GM18508 (cell line): Measurements from ENCODE around the gene WDFY4.

Source experiments
- ATAC-seq: cut with Tn5 transposase; IDR thresholded peaks from one replicate; pipeline ENCODE4 v1.9.1; 2021; ENCODE audit warnings: moderate number of reproducible peaks; ENCODE audit not compliant: insufficient read depth, unreplicated experiment

WDFY4 gene

GRCh38 chr10:48685731-48686130, 1.1 kb downstream of the WDFY4 start:
- no peak for ATAC-seq

- ATAC-seq = no peak
Observed at GRCh38 chr10:48690791-48691660, 6.4 kb downstream of the WDFY4 start.

GRCh38 chr10:48691812-48692528, 7.3 kb downstream of the WDFY4 start:
- no peak for ATAC-seq

GRCh38 chr10:48692748-48693147, 8.1 kb downstream of the WDFY4 start:
- ATAC-seq = no peak

GRCh38 chr10:48693206-48693605, 8.5 kb downstream of the WDFY4 start:
- ATAC-seq = no peak

GRCh38 chr10:48694371-48695030, 9.8 kb downstream of the WDFY4 start:
- no peak for ATAC-seq

GRCh38 chr10:48695636-48696534, 11.2 kb downstream of the WDFY4 start:
- ATAC-seq = no peak

GRCh38 chr10:48696535-48696873, 11.8 kb downstream of the WDFY4 start:
- ATAC-seq = no peak

GRCh38 chr10:48697091-48697490, 12.4 kb downstream of the WDFY4 start:
- no peak for ATAC-seq

GRCh38 chr10:48697821-48698764, 13.4 kb downstream of the WDFY4 start:
- ATAC-seq = no peak

GRCh38 chr10:48699011-48699627, 14.4 kb downstream of the WDFY4 start:
- ATAC-seq = peak; percentile 68

GRCh38 chr10:48700071-48700470, 15.4 kb downstream of the WDFY4 start:
- no peak for ATAC-seq

- no peak for ATAC-seq
Observed at GRCh38 chr10:48700493-48700892, 15.8 kb downstream of the WDFY4 start.

- no peak for ATAC-seq
Observed at GRCh38 chr10:48701139-48701901, 16.6 kb downstream of the WDFY4 start.

- ATAC-seq = no peak
Observed at GRCh38 chr10:48701941-48702340, 17.3 kb downstream of the WDFY4 start.

GRCh38 chr10:48703531-48704122, 19.0 kb downstream of the WDFY4 start:
- ATAC-seq = no peak

GRCh38 chr10:48704156-48704555, 19.5 kb downstream of the WDFY4 start:
- no peak for ATAC-seq
